Endothelial cell of umbilical vein (primary cell): ENCODE data around the gene SYDE2. TPM values are rescaled to one million over a fixed set of nuclear protein-coding genes. Genes with fewer than 3 reads are reported as not detected.

Source experiments
- BruUV-seq: library from RNA; stranded (reverse); fragments of 400-500 nt; replicated peaks from 2 replicates; lab custom pipeline; 2021; lab: Mats Ljungman, UMichigan
- CTCF ChIA-PET: fragments of 300-600, 350-600 bp; sonication (Branson Sonifier 250); formaldehyde crosslinking; loops from one replicate; lab custom pipeline; 2021; ENCODE audit warnings: antibody characterized with exemption, inconsistent platforms; lab: Charles Lee
- POLR2A ChIA-PET: fragments of 300-600, 350-600 bp; sonication (Branson Sonifier 250); formaldehyde crosslinking; loops from one replicate; lab custom pipeline; 2021; ENCODE audit warnings: antibody characterized with exemption, inconsistent platforms; lab: Charles Lee
- DNase-seq: peaks from one replicate; pipeline ENCODE4 v3.0.0-alpha.2; 2011; ENCODE audit warnings: low read depth, low spot score
- FAIRE-seq: peaks from 2 replicates; lab custom pipeline; 2011; peaks lifted over from hg19 to GRCh38; lab: Jason Lieb, UNC
- H2AFZ ChIP-seq: 2 replicates; pipeline ENCODE4 v1.6.0; 2012; ENCODE audit warnings: low read depth, low read length, control low read depth, inconsistent platforms
- H3K27ac ChIP-seq: 2 replicates; pipeline ENCODE4 v1.5.1; 2011; ENCODE audit warnings: low read depth, mild to moderate bottlenecking, control low read depth, low read length, moderate library complexity; ENCODE audit not compliant: insufficient read depth
- H3K27me3 ChIP-seq, 2 experiments: 2 replicates each; pipeline versions ENCODE4 v1.6.0 to v1.6.1; 2011; ENCODE audit warnings: low read length in 2 of 2, mixed read lengths in 1 of 2; ENCODE audit not compliant: control insufficient read depth in 2 of 2, insufficient read depth in 2 of 2
- H3K36me3 ChIP-seq, 2 experiments: 2 replicates in 1 of 2; 3 replicates in 1 of 2; pipeline ENCODE4 v1.5.1; 2011; ENCODE audit warnings: low read length in 2 of 2, mild to moderate bottlenecking in 1 of 2, moderate library complexity in 1 of 2; ENCODE audit not compliant: control insufficient read depth in 2 of 2, insufficient read depth in 2 of 2; ENCODE audit errors: extremely low read depth in 1 of 2
- H3K4me1 ChIP-seq: 3 replicates; pipeline ENCODE4 v1.5.1; 2011; ENCODE audit warnings: mild to moderate bottlenecking, low read length; ENCODE audit not compliant: control insufficient read depth, insufficient read depth; ENCODE audit errors: extremely low read depth
- H3K4me2 ChIP-seq: 2 replicates; pipeline ENCODE4 v1.6.1; 2011; ENCODE audit warnings: low read length, control low read depth, mixed read lengths; ENCODE audit not compliant: insufficient read depth
- H3K4me3 ChIP-seq, 3 experiments: fragments of 200-600 bp in 1 of 3; sonication (generic), shearing (Covaris generic) in 1 of 3; replicated peaks in 1 of 3; 2 replicates each; pipeline ENCODE4 v1.5.1; 2011 to 2016; ENCODE audit warnings: control low read depth in 3 of 3, low read length in 3 of 3, mild to moderate bottlenecking in 2 of 3, inconsistent platforms in 1 of 3, low read depth in 1 of 3, moderate library complexity in 1 of 3; ENCODE audit not compliant: insufficient read depth in 1 of 3
- H3K79me2 ChIP-seq: 2 replicates; pipeline ENCODE4 v1.6.0; 2012; ENCODE audit warnings: low read length, inconsistent platforms; ENCODE audit not compliant: control insufficient read depth, insufficient read depth
- H3K9ac ChIP-seq: replicated peaks from 2 replicates; pipeline ENCODE3; 2011; ENCODE audit warnings: low read length, control low read depth; ENCODE audit not compliant: insufficient read depth; ENCODE audit errors: extremely low read depth
- H3K9me1 ChIP-seq: replicated peaks from 3 replicates; pipeline ENCODE4 v1.6.0; 2011; ENCODE audit warnings: mild to moderate bottlenecking, low read length; ENCODE audit not compliant: control insufficient read depth, insufficient read depth; ENCODE audit errors: extremely low read depth
- H3K9me3 ChIP-seq: replicated peaks from 2 replicates; pipeline ENCODE4 v1.5.1; 2012; ENCODE audit warnings: low read length, inconsistent platforms; ENCODE audit not compliant: control insufficient read depth, insufficient read depth
- H4K20me1 ChIP-seq: replicated peaks from 2 replicates; pipeline ENCODE3; 2011; ENCODE audit warnings: mild to moderate bottlenecking, low read length; ENCODE audit not compliant: control insufficient read depth, insufficient read depth; ENCODE audit errors: extremely low read depth
- EZH2 ChIP-seq: IDR thresholded peaks from 2 replicates; pipeline ENCODE4 v1.6.1; 2012; ENCODE audit warnings: borderline replicate concordance, low read depth, mild to moderate bottlenecking, moderate library complexity, low read length, inconsistent platforms; ENCODE audit not compliant: severe bottlenecking
- FOS ChIP-seq: IDR thresholded peaks from 2 replicates; pipeline ENCODE4 v1.6.1; 2011; ENCODE audit warnings: mild to moderate bottlenecking, low read length, moderate library complexity, borderline replicate concordance; ENCODE audit not compliant: insufficient read depth
- GATA2 ChIP-seq: IDR thresholded peaks from 2 replicates; pipeline ENCODE4 v1.7.0; 2011; ENCODE audit warnings: low read depth, mild to moderate bottlenecking, moderate library complexity, mixed read lengths, low read length; ENCODE audit not compliant: insufficient read length, insufficient read depth
- JUN ChIP-seq: IDR thresholded peaks from 2 replicates; pipeline ENCODE4 v1.6.1; 2011; ENCODE audit warnings: borderline replicate concordance, low read depth; ENCODE audit not compliant: insufficient read length, insufficient read depth
- MYC ChIP-seq: IDR thresholded peaks from one replicate; pipeline ENCODE4 v1.6.1; 2011; ENCODE audit warnings: mild to moderate bottlenecking, low read depth, low read length
- POLR2A ChIP-seq: IDR thresholded peaks from 2 replicates; pipeline ENCODE4 v1.6.1; 2012; ENCODE audit warnings: low read depth, mild to moderate bottlenecking, control low read depth, low read length
- POLR2AphosphoS5 ChIP-seq: IDR thresholded peaks from 2 replicates; pipeline ENCODE4 v1.6.1; 2012; ENCODE audit warnings: low read depth, mild to moderate bottlenecking, control low read depth, low read length, moderate library complexity; ENCODE audit not compliant: insufficient read depth
- dilution Hi-C: fragments of 300-500 bp; cut with MboI; formaldehyde crosslinking; loops from one replicate; pipeline ENCODE4 v1.15.0; 2019; ENCODE audit warnings: low sequenced_read_pairs; ENCODE audit not compliant: extremely low pct_ligation_motif_present
- intact Hi-C: fragments of 100-400 bp; cut with micrococcal nuclease; formaldehyde crosslinking; loops from one replicate; pipeline ENCODE4 v1.10.0; 2022
- polyA plus RNA-seq, 4 experiments: library from polyadenylated mRNA; depleted of rRNA in 3 of 4; stranded (reverse) in 3 of 4; unstranded in 1 of 4; fragments of >200 nt; gene quantifications; 2 replicates each; pipeline versions ENCODE4 v1.2.1 to v1.2.3, GENCODE V29; 2011 to 2012; ENCODE audit warnings: missing spikeins in 1 of 4
- total RNA-seq: library from RNA; stranded (reverse); gene quantifications from 2 replicates; pipeline ENCODE4 v1.2.3, GENCODE V29; 2021
- TF ChIP-seq, protein P1 (sequence below), 2 donors: IDR thresholded peaks; 1 replicate in 1 of 2; 2 replicates in 1 of 2; pipeline ENCODE4 v1.5.1; 2011; ENCODE audit warnings: low read length in 2 of 2, mild to moderate bottlenecking in 2 of 2, moderate library complexity in 2 of 2, control low read depth in 1 of 2, inconsistent platforms in 1 of 2, low read depth in 1 of 2; ENCODE audit not compliant: insufficient read depth in 1 of 2; ENCODE audit errors: extremely low read depth in 1 of 2
- TF ChIP-seq, protein P2 (sequence below): IDR thresholded peaks from 2 replicates; pipeline ENCODE4 v1.6.1; 2011; ENCODE audit not compliant: insufficient read depth, insufficient read length

Gene SYDE2
- total and polyA plus RNA-seq, 2 donors (not counting 3 experiments of a cell fraction or from before 2014, with no cell fraction given) = 0.52 to 3.1 TPM

DNA sequence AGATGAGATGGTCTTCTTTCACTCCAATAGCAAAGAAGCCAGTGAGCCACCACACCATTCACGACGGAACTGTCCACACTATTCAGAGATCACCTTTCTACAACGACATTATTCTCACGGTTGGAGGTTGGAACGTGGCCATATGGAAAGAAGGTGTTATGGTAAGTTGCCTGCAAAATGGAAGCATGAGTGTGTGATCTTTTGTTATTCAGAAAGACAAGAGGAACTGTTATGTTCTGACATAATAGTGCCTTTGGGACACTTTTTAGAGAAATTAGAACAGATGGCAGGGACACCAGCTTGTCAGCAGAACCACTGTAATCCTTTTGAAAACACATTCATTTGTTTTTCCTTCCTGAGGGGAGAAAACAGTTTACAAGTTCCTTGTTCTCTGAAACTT lies 76.7 kb downstream of the SYDE2 start:
- Histone ChIP-seq H2AFZ (no peak overlapping the region), H3K36me3 (no peaks in the 10 kb centered on the region), H3K4me2 (no peak overlapping the region), H3K9me1 (no peaks in the 10 kb centered on the region), H3K9ac (no peak overlapping the region), H3K79me2 (no peaks in the 10 kb centered on the region), H3K9me3 (no peaks in the 10 kb centered on the region), H3K27ac (no peak overlapping the region), H3K4me3 (no peak overlapping the region), H3K4me1 (no peaks in the 10 kb centered on the region), H4K20me1 (no peaks in the 10 kb centered on the region), H3K27me3 (peaks cover 13% of the 10 kb centered on the region in 2 experiments)
- CTCF ChIA-PET = no interaction called here
- BruUV-seq = no TSS peak
- intact Hi-C loops = no loop called here
- TF ChIP-seq POLR2AphosphoS5 (no peak), GATA2 (no peak), FOS (no peak)
- DNase-seq (no peak), FAIRE-seq (no peak)
- POLR2A ChIA-PET = no interaction called here
- dilution Hi-C loops = no loop called here

DNA sequence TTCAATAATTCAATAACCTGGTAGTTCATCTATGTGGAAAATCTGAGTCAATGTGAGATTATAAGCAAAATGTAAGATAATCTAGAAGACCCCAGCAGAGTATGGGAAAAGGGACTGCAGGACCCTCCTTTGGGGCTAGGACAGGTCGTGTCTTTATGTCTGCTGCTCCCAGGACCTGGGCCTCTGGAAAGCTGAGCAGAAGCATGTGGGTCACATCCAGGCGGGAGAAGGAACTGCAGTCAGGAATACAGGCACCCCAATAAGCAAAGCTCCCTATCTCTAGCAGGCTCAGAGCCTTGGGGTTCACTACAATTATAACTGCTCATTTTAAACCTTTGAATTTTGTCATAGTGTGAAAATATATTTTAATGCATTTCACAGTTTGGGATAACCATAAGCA lies 78.6 kb downstream of the SYDE2 start:
- Histone ChIP-seq H3K27ac (no peak overlapping the region), H2AFZ (no peak overlapping the region), H3K27me3 (peaks cover 9 to 11% of the 10 kb centered on the region in 2 experiments), H3K4me2 (no peak overlapping the region), H3K9ac (no peak overlapping the region), H3K36me3 (no peaks in the 10 kb centered on the region), H3K9me1 (no peaks in the 10 kb centered on the region), H3K4me3 (no peak overlapping the region), H3K9me3 (no peaks in the 10 kb centered on the region), H4K20me1 (no peaks in the 10 kb centered on the region), H3K4me1 (no peaks in the 10 kb centered on the region), H3K79me2 (no peaks in the 10 kb centered on the region)
- intact Hi-C loops = no loop called here
- no TSS peak for BruUV-seq
- POLR2A ChIA-PET = interaction anchor here (0.7 kb wide), 1 partner anchor 1061 kb away, joined by 3 read pairs; no protein-coding TSS in a partner anchor
- no peak for TF ChIP-seq POLR2A
- no peak for TF ChIP-seq POLR2AphosphoS5
- no peak for TF ChIP-seq MYC
- TF ChIP-seq, protein P1, sequence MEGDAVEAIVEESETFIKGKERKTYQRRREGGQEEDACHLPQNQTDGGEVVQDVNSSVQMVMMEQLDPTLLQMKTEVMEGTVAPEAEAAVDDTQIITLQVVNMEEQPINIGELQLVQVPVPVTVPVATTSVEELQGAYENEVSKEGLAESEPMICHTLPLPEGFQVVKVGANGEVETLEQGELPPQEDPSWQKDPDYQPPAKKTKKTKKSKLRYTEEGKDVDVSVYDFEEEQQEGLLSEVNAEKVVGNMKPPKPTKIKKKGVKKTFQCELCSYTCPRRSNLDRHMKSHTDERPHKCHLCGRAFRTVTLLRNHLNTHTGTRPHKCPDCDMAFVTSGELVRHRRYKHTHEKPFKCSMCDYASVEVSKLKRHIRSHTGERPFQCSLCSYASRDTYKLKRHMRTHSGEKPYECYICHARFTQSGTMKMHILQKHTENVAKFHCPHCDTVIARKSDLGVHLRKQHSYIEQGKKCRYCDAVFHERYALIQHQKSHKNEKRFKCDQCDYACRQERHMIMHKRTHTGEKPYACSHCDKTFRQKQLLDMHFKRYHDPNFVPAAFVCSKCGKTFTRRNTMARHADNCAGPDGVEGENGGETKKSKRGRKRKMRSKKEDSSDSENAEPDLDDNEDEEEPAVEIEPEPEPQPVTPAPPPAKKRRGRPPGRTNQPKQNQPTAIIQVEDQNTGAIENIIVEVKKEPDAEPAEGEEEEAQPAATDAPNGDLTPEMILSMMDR (IDR thresholded peaks at IDR 0.05; ENCODE audit: extremely low read depth in 1 of 2, insufficient read depth in 1 of 2, low read depth in 1 of 2, low read length in 2 of 2) = no peak
- no peak for TF ChIP-seq FOS
- no peak for TF ChIP-seq GATA2
- TF ChIP-seq EZH2 = no peak
- no peak for TF ChIP-seq JUN
- TF ChIP-seq, protein P2, sequence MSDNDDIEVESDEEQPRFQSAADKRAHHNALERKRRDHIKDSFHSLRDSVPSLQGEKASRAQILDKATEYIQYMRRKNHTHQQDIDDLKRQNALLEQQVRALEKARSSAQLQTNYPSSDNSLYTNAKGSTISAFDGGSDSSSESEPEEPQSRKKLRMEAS = no peak
- DNase-seq = no peak
- FAIRE-seq = no peak
- CTCF ChIA-PET = no interaction called here
- dilution Hi-C loops = no loop called here
